K562 (cell line): ENCODE results near the gene ME3. TPM values are rescaled to one million over a fixed set of nuclear protein-coding genes. Genes with fewer than 3 reads are reported as not detected.

Source experiments
- ATAC-seq: fragments of 200-7000 bp; cut with Tn5 transposase; 3 replicates; pipeline ENCODE4 v1.9.1; 2020; ENCODE audit warnings: moderate library complexity
- BruUV-seq: library from RNA; stranded (reverse); fragments of 400-500 nt; replicated peaks from 2 replicates; lab custom pipeline; 2021; lab: Mats Ljungman, UMichigan
- CTCF ChIA-PET: fragments of 300-600 bp; formaldehyde crosslinking; extraction: SDS; loops from one replicate; lab custom pipeline; 2021; ENCODE audit warnings: low intra/inter-chr PET ratio; lab: Yijun Ruan, JAX
- POLR2A ChIA-PET: fragments of 300-600, 350-650 bp; sonication (Branson Sonifier 250); formaldehyde crosslinking; extraction: SDS; loops from one replicate; lab custom pipeline; 2021; ENCODE audit warnings: antibody characterized with exemption, inconsistent platforms; lab: Yijun Ruan, JAX
- DNase-seq, 4 experiments: peaks; one replicate each; pipeline versions ENCODE4 v3.0.0 to v3.0.0-alpha.2; 2011 to 2018; ENCODE audit warnings: low spot score in 3 of 4, mixed read lengths in 3 of 4; ENCODE audit errors: extremely low read depth in 1 of 4
- FAIRE-seq: peaks from 2 replicates; lab custom pipeline; 2011; peaks lifted over from hg19 to GRCh38; lab: Jason Lieb, UNC
- H2AFZ ChIP-seq: 2 replicates; pipeline ENCODE4 v1.6.0; 2011; ENCODE audit warnings: low read depth, low read length, control low read depth, inconsistent platforms
- H3K27ac ChIP-seq: fragments of 200-600 bp; 3 replicates; pipeline ENCODE4 v1.8.0; 2011; ENCODE audit warnings: low read depth, mild to moderate bottlenecking, control low read depth, inconsistent platforms, low read length, moderate library complexity, mixed read lengths; ENCODE audit errors: extremely low read depth
- H3K27me3 ChIP-seq, 2 experiments: fragments of 300-600 bp in 1 of 2; 2 replicates in 1 of 2; 3 replicates in 1 of 2; pipeline versions ENCODE4 v1.6.0 to v1.8.0; 2011; ENCODE audit warnings: inconsistent platforms in 2 of 2, low read length in 2 of 2, mild to moderate bottlenecking in 1 of 2, mixed read lengths in 1 of 2, moderate library complexity in 1 of 2; ENCODE audit not compliant: control insufficient read depth in 2 of 2, insufficient read depth in 2 of 2
- H3K36me3 ChIP-seq: fragments of 300-600 bp; 3 replicates; pipeline ENCODE4 v1.8.0; 2011; ENCODE audit warnings: mild to moderate bottlenecking, low read length, inconsistent platforms; ENCODE audit not compliant: control insufficient read depth, insufficient read depth
- H3K4me1 ChIP-seq, 2 experiments: fragments of 200-600 bp in 1 of 2; replicated peaks in 1 of 2; 2 replicates in 1 of 2; 3 replicates in 1 of 2; pipeline versions ENCODE4 v1.5.1 to v1.8.0; 2011; ENCODE audit warnings: inconsistent platforms in 2 of 2, low read length in 2 of 2, mild to moderate bottlenecking in 1 of 2, mixed read lengths in 1 of 2, moderate library complexity in 1 of 2; ENCODE audit not compliant: control insufficient read depth in 2 of 2, insufficient read depth in 2 of 2
- H3K4me2 ChIP-seq: 2 replicates; pipeline ENCODE4 v1.6.1; 2011; ENCODE audit warnings: low read length, control low read depth, inconsistent platforms, mixed read lengths; ENCODE audit not compliant: insufficient read depth
- H3K4me3 ChIP-seq: fragments of 200-600 bp; sonication (generic), shearing (Covaris generic); 2 replicates; pipeline ENCODE4 v1.5.1; 2016; ENCODE audit warnings: control low read depth, inconsistent platforms
- H3K79me2 ChIP-seq: fragments of 200-600 bp; 3 replicates; pipeline ENCODE4 v1.8.0; 2011; ENCODE audit warnings: low read length, inconsistent platforms; ENCODE audit not compliant: control insufficient read depth, insufficient read depth
- H3K9ac ChIP-seq, 2 experiments: 2 replicates each; pipeline versions ENCODE4 v1.6.0 to v1.6.1; 2011; ENCODE audit warnings: low read depth in 2 of 2, low read length in 2 of 2, control low read depth in 1 of 2, inconsistent platforms in 1 of 2, mild to moderate bottlenecking in 1 of 2, mixed read lengths in 1 of 2; ENCODE audit not compliant: insufficient read depth in 1 of 2
- H3K9me1 ChIP-seq: one replicate; pipeline ENCODE4 v1.6.0; 2011; ENCODE audit warnings: inconsistent platforms, mild to moderate bottlenecking, low read length, moderate library complexity; ENCODE audit not compliant: control insufficient read depth, insufficient read depth
- H3K9me3 ChIP-seq: replicated peaks from 2 replicates; pipeline ENCODE4 v1.5.1; 2011; ENCODE audit warnings: low read depth, low read length, inconsistent platforms; ENCODE audit not compliant: control insufficient read depth, insufficient read depth
- H4K20me1 ChIP-seq: replicated peaks from 2 replicates; pipeline ENCODE4 v1.6.1; 2011; ENCODE audit warnings: low read length, inconsistent platforms, mixed read lengths; ENCODE audit not compliant: control insufficient read depth, insufficient read depth
- BDP1 ChIP-seq: IDR thresholded peaks from 3 replicates; pipeline ENCODE4 v1.6.1; 2011; ENCODE audit not compliant: insufficient read length, insufficient read depth
- CBX1 ChIP-seq: sonication (generic); IDR thresholded peaks from 2 replicates; pipeline ENCODE4 v1.6.1; 2016; ENCODE audit warnings: antibody characterized with exemption, low read depth, mild to moderate bottlenecking
- CHCHD3 ChIP-seq: fragments of 250-450 bp; sonication (Bioruptor Pico); IDR thresholded peaks from 2 replicates; pipeline ENCODE4 v2.1.2; 2022; ENCODE audit warnings: mild to moderate bottlenecking
- CTBP1 ChIP-seq: fragments of 450-650 bp; IDR thresholded peaks from 2 replicates; pipeline ENCODE4 v1.6.1; 2016; ENCODE audit warnings: borderline replicate concordance
- GABPB1 ChIP-seq: sonication (generic); formaldehyde crosslinking; IDR thresholded peaks from 2 replicates; pipeline ENCODE4 v1.8.0; 2022; ENCODE audit warnings: mild to moderate bottlenecking, missing genetic modification reagents
- HMG20A ChIP-seq: fragments of 450-650 bp; formaldehyde crosslinking; conservative IDR thresholded peaks from 2 replicates; pipeline ENCODE4 v1.4.0; 2020; ENCODE audit warnings: mild to moderate bottlenecking, mixed read lengths
- MXI1 ChIP-seq: IDR thresholded peaks from 2 replicates; pipeline ENCODE4 v1.6.1; 2011; ENCODE audit warnings: low read depth, mild to moderate bottlenecking, improper control_type of control experiment, low read length
- PML ChIP-seq: IDR thresholded peaks from 2 replicates; pipeline ENCODE4 v1.6.1; 2012; ENCODE audit warnings: low read length, inconsistent platforms
- TEAD2 ChIP-seq: fragments of 450-650 bp; IDR thresholded peaks from 2 replicates; pipeline ENCODE4 v1.6.1; 2016; ENCODE audit warnings: missing genetic modification characterization, control low read depth, missing compliant biosample characterization
- ZC3H11A ChIP-seq: IDR thresholded peaks from 2 replicates; pipeline ENCODE4 v1.6.1; 2012; ENCODE audit warnings: low read depth, low read length, improper control_type of control experiment
- ZNF324 ChIP-seq: fragments of 250-450 bp; sonication (Bioruptor Pico); IDR thresholded peaks from 2 replicates; pipeline ENCODE4 v1.4.0; 2020; ENCODE audit warnings: mild to moderate bottlenecking
- ZZZ3 ChIP-seq: fragments of 450-650 bp; IDR thresholded peaks from 2 replicates; pipeline ENCODE4 v1.6.1; 2016; ENCODE audit warnings: antibody characterized with exemption, mild to moderate bottlenecking, moderate library complexity
- WGBS: fragments of 100-300 bp; shearing (Covaris generic); methylation state at CpG from one replicate; pipeline ENCODE4 v1.1.6; 2016; ENCODE audit warnings: low coverage, mixed read lengths; ENCODE audit not compliant: insufficient coverage; ENCODE audit errors: missing lambda C conversion rate; 5-methylcytosine and 5-hydroxymethylcytosine counted together
- in situ Hi-C: fragments of 300-500 bp; cut with MboI; formaldehyde crosslinking; loops from 4 replicates; pipeline ENCODE4 v1.15.0; 2018; ENCODE audit warnings: inconsistent platforms, mixed read lengths
- intact Hi-C: fragments of 100-400 bp; cut with micrococcal nuclease; formaldehyde crosslinking; loops from 2 replicates; pipeline ENCODE4 v1.14.2; 2022
- polyA plus RNA-seq, 8 experiments: library from polyadenylated mRNA; depleted of rRNA in 4 of 8; stranded (reverse) in 5 of 8; unstranded in 3 of 8; fragments of >200 nt; fragmentation: Nextera tagmentation in 2 of 8; fragmentation: Illumina TruSeq in 1 of 8; extraction: Ambion mirVana in 2 of 8; extraction: Trizol in 1 of 8; gene quantifications; 2 replicates each; pipeline versions ENCODE4 v1.2.1 to v1.2.3, GENCODE V29; 2011 to 2014; ENCODE audit warnings: inconsistent platforms in 1 of 8, missing spikeins in 1 of 8
- total RNA-seq, 7 experiments: library from RNA; depleted of rRNA in 6 of 7; stranded (reverse); fragments of >200 nt in 6 of 7; fragmentation: Illumina TruSeq in 2 of 7; extraction: Trizol in 2 of 7; gene quantifications; 2 replicates each; pipeline versions ENCODE4 v1.2.1 to v1.2.3, GENCODE V29; 2011 to 2021; ENCODE audit warnings: low replicate concordance in 1 of 7
- TF ChIP-seq, protein P1 (sequence below): fragments of 450-650 bp; IDR thresholded peaks from 2 replicates; pipeline ENCODE4 v1.6.1; 2016; ENCODE audit warnings: mild to moderate bottlenecking
- TF ChIP-seq, protein P2 (sequence below): fragments of 250-450 bp; sonication (Bioruptor Pico); IDR thresholded peaks from 2 replicates; pipeline ENCODE4 v1.8.0; 2022; ENCODE audit warnings: inconsistent platforms
- TF ChIP-seq, protein P3 (sequence below): fragments of 450-650 bp; IDR thresholded peaks from 2 replicates; pipeline ENCODE4 v1.7.0; 2016; ENCODE audit warnings: borderline replicate concordance
- TF ChIP-seq, protein P4 (sequence below): fragments of 250-450 bp; sonication (Bioruptor Pico); IDR thresholded peaks from 2 replicates; pipeline ENCODE4 v1.4.0; 2020; ENCODE audit warnings: borderline replicate concordance

ME3 gene
- total and polyA plus RNA-seq, 9 of the 15 experiments (the other 6 are each of a cell fraction or from before 2014, with no cell fraction given): not detected

DNA sequence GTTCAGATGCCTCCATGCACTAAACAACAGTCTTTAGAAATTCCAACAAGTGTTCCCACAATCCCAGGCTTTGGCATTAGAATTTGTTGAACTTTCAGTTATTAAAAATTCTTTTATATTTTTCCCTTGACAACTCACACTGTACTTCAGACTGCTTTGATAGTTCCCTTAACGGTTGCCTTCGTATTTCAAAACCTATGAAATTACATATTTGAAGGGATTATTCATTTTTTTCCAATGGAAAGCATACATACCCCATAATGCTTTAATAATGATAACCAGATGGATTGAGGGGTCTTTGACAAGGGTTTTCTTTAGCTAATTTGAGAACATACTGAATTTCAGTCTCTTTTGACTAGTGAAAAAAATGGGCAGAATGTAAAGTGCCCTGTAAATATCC, 76.5 kb downstream of the ME3 start:
- ATAC-seq (no peak), DNase-seq (no peak), FAIRE-seq (no peak)
- Histone ChIP-seq H3K79me2 (no peaks in the 10 kb centered on the region), H4K20me1 (no peaks in the 10 kb centered on the region), H3K9ac (no peak overlapping the region), H3K27me3 (no peaks in the 10 kb centered on the region), H2AFZ (no peak overlapping the region), H3K9me1 (no peaks in the 10 kb centered on the region), H3K9me3 (no peaks in the 10 kb centered on the region), H3K36me3 (no peaks in the 10 kb centered on the region), H3K4me2 (no peak overlapping the region), H3K4me1 (peaks cover 0 to 11% of the 10 kb centered on the region in 2 experiments; a peak in 3 of 5 replicates), H3K4me3 (no peak overlapping the region), H3K27ac (no peak overlapping the region)
- intact Hi-C loops: no loop called here
- no TSS peak for BruUV-seq
- CTCF ChIA-PET: no interaction called here
- WGBS: 0% methylated on average over 2 of the region's 2 CpGs
- in situ Hi-C loops: no loop called here
- POLR2A ChIA-PET: interaction anchor here (0.7 kb wide), 2 partner anchors 11 to 359 kb away, joined by 3 to 5 read pairs; no protein-coding TSS in a partner anchor
- no peak for TF ChIP-seq MXI1
- TF ChIP-seq CBX1: no peak
- TF ChIP-seq, protein P1, sequence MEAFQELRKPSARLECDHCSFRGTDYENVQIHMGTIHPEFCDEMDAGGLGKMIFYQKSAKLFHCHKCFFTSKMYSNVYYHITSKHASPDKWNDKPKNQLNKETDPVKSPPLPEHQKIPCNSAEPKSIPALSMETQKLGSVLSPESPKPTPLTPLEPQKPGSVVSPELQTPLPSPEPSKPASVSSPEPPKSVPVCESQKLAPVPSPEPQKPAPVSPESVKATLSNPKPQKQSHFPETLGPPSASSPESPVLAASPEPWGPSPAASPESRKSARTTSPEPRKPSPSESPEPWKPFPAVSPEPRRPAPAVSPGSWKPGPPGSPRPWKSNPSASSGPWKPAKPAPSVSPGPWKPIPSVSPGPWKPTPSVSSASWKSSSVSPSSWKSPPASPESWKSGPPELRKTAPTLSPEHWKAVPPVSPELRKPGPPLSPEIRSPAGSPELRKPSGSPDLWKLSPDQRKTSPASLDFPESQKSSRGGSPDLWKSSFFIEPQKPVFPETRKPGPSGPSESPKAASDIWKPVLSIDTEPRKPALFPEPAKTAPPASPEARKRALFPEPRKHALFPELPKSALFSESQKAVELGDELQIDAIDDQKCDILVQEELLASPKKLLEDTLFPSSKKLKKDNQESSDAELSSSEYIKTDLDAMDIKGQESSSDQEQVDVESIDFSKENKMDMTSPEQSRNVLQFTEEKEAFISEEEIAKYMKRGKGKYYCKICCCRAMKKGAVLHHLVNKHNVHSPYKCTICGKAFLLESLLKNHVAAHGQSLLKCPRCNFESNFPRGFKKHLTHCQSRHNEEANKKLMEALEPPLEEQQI: no peak
- no peak for TF ChIP-seq ZC3H11A
- no peak for TF ChIP-seq CTBP1
- TF ChIP-seq, protein P2, sequence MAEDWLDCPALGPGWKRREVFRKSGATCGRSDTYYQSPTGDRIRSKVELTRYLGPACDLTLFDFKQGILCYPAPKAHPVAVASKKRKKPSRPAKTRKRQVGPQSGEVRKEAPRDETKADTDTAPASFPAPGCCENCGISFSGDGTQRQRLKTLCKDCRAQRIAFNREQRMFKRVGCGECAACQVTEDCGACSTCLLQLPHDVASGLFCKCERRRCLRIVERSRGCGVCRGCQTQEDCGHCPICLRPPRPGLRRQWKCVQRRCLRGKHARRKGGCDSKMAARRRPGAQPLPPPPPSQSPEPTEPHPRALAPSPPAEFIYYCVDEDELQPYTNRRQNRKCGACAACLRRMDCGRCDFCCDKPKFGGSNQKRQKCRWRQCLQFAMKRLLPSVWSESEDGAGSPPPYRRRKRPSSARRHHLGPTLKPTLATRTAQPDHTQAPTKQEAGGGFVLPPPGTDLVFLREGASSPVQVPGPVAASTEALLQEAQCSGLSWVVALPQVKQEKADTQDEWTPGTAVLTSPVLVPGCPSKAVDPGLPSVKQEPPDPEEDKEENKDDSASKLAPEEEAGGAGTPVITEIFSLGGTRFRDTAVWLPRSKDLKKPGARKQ (CRISPR knock-in tag): no peak
- TF ChIP-seq, protein P3, sequence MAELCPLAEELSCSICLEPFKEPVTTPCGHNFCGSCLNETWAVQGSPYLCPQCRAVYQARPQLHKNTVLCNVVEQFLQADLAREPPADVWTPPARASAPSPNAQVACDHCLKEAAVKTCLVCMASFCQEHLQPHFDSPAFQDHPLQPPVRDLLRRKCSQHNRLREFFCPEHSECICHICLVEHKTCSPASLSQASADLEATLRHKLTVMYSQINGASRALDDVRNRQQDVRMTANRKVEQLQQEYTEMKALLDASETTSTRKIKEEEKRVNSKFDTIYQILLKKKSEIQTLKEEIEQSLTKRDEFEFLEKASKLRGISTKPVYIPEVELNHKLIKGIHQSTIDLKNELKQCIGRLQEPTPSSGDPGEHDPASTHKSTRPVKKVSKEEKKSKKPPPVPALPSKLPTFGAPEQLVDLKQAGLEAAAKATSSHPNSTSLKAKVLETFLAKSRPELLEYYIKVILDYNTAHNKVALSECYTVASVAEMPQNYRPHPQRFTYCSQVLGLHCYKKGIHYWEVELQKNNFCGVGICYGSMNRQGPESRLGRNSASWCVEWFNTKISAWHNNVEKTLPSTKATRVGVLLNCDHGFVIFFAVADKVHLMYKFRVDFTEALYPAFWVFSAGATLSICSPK: no peak
- TF ChIP-seq, protein P4, sequence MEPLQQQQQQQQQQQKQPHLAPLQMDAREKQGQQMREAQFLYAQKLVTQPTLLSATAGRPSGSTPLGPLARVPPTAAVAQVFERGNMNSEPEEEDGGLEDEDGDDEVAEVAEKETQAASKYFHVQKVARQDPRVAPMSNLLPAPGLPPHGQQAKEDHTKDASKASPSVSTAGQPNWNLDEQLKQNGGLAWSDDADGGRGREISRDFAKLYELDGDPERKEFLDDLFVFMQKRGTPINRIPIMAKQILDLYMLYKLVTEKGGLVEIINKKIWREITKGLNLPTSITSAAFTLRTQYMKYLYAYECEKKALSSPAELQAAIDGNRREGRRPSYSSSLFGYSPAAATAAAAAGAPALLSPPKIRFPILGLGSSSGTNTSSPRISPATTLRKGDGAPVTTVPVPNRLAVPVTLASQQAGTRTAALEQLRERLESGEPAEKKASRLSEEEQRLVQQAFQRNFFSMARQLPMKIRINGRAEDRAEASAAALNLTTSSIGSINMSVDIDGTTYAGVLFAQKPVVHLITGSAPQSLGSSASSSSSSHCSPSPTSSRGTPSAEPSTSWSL (CRISPR knock-in tag): no peak
- no peak for TF ChIP-seq ZZZ3
- TF ChIP-seq HMG20A (CRISPR knock-in tag): no peak
- TF ChIP-seq ZNF324 (CRISPR knock-in tag): no peak
- no peak for TF ChIP-seq PML
- TF ChIP-seq TEAD2 (tag): no peak
- TF ChIP-seq BDP1: no peak
- no peak for TF ChIP-seq CHCHD3
- no peak for TF ChIP-seq GABPB1 (CRISPR knock-in tag)
